GM21381 (cell line): ENCODE data around the gene SNX1.
A peak's percentile ranks its signal among the peaks of the same experiment; 100 is the strongest.

Experiments used
- ATAC-seq: cut with Tn5 transposase; IDR thresholded peaks from one replicate; pipeline ENCODE4 v1.9.1; 2021; ENCODE audit warnings: mild to moderate bottlenecking, moderate library complexity; ENCODE audit not compliant: unreplicated experiment

The SNX1 gene

DNA sequence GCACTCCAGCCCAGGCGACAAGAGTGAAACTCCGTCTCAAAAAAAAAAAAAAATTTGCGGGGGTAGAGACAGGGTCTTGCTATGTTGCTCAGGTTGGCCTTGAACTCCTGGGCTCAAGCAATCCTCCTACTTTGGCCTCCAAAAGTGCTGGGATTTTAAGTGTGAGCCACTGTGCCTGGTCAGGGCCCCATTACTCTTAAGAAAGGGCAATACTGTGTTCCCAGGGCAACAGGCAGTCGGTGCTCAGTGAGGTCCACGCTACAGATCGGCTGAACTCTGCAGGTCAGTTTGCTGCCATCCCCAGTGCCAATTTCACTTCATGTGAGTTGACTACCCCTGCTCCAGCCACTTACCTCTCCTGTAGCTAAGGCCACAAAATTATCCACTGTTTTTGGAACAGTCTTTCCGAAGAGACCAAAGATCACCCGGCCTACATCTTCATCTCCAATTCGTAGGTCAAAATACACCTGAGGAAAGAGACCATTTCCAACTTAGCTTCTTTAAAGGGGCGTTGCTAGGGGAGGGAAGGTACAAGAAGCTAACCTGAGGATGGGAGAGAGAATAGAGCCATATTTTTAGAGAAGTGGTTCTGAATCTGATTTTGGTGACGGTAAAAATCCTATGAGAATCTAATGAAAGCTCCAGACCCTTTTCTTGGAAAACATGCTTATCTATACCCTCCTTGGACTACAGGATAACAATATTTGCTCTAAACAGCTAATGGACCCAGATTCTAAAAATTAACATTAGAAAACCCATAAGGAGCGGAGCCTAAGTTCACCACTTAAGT is 66.1 kb downstream of the SNX1 start:
- ATAC-seq: no peak

DNA sequence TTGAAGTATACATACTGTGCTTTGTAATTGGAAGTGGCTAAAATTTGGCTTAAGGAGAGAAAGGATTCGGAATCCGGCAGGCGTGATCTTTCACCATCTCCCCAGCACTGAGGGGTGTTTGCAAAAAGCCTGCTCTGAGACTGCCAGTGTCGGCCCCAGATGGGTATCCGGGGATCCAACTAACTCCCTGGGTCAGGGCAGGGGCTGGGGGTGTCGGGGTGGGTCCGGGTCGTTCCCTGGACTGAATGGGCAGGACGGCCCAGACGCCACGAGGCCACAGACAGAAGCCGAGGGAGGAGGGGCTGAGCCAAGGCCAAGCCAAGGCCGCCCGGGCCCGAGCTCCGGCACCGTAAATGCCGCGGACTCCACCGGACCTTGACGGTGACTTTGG is 66.7 kb downstream of the SNX1 start:
- ATAC-seq: peak; percentile 23

DNA sequence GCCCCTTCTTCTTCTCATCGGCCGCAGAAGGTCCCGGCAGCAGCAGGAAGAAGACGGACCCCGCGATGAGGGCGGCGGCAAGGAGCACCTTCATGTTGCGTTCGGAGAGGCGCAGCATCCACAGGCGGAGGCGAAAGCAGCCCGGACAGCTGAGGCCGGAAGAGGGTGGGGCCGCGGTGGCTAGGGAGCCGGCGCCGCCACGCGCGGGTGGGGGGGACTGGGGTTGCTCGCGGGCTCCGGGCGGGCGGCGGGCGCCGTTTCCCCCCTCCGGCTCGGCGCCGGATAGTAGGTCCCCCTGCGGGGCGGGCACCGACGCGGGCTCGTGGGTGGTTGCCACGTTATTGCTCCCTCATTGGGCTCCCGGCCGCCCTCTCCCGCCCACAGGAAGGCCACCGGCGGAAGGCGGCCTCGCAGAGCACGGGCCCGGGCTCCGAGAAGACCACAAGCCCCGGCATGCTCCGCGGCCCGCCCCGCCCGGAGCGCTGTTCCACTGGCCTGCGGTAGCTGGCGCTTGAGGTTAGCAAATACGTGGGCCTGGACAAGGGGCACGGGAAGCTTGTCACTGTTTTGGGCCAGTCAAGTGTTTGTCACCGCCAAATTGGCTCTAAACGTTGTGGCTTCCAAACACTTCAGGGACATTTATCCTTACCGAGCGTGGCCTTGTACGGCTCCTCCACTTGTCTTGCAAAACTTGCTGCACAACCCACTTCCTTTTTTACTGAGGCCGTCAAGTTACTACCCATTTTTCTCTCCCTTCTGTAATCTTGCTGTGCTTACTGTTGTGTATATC is 67.3 kb downstream of the SNX1 start, which contains the start of gene PPIB:
Gene PPIB (minus strand): TSS at position 154 of the 790 bp plus-strand sequence. CDS start 36 bp downstream, at position 118.
- ATAC-seq: peak; percentile 89

DNA sequence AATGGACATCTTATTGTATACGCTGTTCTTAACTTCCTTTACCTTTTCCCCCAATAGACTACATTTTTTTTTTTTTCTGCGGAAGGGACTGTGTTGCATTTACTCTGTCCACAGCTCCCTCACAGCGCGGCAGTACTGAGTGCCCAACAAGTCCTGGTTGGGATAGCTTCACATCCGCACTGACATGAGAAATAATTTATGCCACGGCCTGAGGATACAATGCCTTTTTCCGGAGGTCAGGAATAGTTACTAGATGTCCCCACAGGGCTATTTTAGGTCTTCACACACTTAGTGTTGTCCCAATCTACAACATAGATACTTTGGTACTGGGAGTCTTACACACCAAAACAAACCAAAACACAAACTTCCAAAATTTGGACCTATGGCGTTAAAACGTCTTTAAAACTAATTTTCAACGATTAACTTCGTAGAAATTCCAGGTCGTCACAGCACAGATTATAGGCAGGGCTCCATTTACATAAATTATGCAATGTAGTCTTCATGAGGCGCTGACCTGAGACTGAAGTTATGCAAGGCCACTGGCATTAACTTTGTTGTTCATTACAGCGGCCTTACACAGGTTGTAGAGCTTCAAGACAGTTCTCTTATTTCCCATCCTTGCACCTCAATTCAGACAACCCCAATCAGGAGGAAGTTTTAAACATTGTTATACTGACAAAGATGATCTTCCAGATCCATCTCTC is 68.0 kb downstream of the SNX1 start:
- ATAC-seq: no peak

- ATAC-seq: no peak
Measured at GRCh38 chr15:64164436-64164835, 68.7 kb downstream of the SNX1 start.

- ATAC-seq: no peak
Measured at GRCh38 chr15:64166102-64166890, 70.5 kb downstream of the SNX1 start.

DNA sequence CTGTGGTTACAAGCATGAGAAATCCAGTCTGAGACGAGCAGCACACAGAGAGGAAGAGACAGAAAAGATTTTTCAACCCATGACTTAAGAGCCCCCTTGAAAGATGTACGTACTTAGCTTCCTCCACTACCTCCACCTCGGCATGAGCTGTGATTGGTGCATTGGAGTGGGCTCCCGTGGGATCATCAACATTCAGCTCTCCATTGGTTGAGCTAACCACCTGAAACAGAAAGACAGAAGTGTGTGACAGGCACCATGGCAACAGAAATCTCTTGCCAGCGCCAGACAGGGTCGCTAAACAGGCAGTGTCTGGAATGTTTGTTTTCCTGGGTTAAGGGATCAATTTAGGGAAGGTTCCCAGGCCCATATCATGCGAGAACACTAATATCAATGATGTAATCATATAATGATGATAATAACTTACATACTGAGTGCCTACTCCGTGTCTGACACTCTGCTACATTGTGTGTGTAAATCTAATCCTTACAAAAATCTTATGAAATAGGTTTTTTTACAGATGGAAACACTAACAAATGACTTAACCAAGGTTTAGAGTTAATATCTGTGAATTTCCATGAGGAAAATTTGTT is 84.5 kb downstream of the SNX1 start:
- ATAC-seq: peak; percentile 57

DNA sequence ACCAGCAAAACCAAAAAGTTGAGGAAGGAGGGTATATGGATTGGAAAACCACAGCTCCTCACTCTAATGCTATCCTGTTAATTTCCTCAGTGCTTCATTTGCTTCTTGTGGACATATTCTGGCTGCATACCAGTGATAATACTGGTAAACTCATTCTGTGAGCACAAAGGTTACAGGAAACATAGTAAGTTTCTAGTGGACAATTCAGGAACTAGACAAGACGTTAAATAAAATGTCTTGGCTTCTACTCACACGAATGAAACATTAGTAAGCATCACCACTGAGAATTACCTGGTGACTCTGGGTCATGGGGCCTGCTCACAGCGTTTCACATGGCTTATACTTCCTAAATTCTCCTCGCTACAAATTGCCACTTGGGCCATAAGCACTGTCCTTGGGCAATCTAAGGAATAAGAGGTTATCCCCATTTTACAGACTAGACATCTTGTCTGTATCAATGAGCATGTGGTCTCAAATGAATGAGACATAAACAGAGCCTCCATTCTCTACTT is 87.1 kb downstream of the SNX1 start:
- no peak for ATAC-seq

GRCh38 chr15:64185146-64185911 is 89.5 kb downstream of the SNX1 start:
- no peak for ATAC-seq

DNA sequence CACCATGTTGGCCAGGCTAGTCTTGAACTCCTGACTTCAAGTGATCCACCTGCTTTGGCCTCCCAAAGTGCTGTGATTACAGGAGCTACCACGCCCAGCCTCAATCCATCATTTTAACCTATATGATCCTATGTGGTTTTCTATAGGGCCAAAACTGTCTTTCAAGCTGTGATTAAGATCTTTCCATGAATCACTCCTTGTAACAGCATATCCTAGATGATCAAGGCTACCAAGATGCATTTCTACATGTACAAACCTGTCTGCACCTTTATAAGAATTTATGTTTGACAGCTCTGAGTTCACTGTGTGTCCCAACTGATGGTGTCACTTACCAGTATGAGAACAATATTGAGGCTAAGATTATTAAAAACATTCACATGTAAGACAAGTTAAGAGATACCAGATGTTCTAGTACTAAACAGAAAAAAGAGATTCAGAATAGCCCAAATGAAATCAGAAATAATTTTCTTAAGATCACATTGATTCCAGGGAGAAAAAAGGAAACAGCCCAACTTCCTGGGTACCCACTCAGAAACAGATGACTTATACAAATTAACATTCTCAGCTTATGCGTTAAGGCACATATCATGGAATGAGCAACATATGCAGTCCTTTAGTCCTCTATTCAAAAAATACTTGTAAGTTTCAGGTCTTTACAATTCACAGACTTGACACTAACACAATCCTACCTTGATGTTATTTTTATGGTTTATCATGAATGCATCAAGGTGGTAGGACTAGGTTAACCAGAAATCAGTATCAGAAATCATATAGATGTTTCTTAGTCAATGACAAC is 91.8 kb downstream of the SNX1 start:
- no peak for ATAC-seq
